C4-2B (cell line): ENCODE measurements around the gene TRIM8.

Experiments used
- H3K27ac ChIP-seq: fragments of 450-650 bp; 2 replicates; pipeline ENCODE4 v1.5.1; 2017
- ZFX ChIP-seq: fragments of 450-650 bp; IDR thresholded peaks from 2 replicates; pipeline ENCODE4 v1.6.1; 2017
- TF ChIP-seq, protein P1 (sequence below): fragments of 450-650 bp; conservative IDR thresholded peaks from 2 replicates; pipeline ENCODE4 v1.5.1; 2017; ENCODE audit warnings: mild to moderate bottlenecking

Gene TRIM8

DNA sequence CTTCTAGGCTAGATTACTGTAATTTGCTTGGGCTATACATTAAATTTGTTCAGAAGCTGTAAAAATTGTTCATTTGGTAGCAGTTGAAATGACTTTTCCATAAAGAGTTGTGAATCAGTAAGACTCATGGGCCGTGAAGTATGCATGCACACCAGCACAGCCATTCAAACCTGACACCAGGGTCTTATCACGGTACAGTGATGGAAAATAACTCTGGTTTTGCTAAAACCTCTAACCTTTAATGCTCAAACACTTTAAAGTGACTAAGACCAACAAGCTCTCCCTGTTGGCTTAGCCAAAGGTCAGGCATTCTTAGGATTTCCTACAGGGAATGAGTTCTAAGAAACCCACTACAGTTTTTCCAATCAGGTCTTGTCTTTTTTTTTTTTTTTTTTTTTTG, 58.5 kb downstream of the TRIM8 start:
- H3K27ac ChIP-seq: no peak overlapping the region
- TF ChIP-seq ZFX: no peak
- TF ChIP-seq, protein P1, sequence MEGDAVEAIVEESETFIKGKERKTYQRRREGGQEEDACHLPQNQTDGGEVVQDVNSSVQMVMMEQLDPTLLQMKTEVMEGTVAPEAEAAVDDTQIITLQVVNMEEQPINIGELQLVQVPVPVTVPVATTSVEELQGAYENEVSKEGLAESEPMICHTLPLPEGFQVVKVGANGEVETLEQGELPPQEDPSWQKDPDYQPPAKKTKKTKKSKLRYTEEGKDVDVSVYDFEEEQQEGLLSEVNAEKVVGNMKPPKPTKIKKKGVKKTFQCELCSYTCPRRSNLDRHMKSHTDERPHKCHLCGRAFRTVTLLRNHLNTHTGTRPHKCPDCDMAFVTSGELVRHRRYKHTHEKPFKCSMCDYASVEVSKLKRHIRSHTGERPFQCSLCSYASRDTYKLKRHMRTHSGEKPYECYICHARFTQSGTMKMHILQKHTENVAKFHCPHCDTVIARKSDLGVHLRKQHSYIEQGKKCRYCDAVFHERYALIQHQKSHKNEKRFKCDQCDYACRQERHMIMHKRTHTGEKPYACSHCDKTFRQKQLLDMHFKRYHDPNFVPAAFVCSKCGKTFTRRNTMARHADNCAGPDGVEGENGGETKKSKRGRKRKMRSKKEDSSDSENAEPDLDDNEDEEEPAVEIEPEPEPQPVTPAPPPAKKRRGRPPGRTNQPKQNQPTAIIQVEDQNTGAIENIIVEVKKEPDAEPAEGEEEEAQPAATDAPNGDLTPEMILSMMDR: no peak

GRCh38 chr10:102704915-102705314, 60.6 kb downstream of the TRIM8 start:
- no peak for TF ChIP-seq ZFX
- TF ChIP-seq, protein P1: no peak
- no peak overlapping the region for H3K27ac ChIP-seq

DNA sequence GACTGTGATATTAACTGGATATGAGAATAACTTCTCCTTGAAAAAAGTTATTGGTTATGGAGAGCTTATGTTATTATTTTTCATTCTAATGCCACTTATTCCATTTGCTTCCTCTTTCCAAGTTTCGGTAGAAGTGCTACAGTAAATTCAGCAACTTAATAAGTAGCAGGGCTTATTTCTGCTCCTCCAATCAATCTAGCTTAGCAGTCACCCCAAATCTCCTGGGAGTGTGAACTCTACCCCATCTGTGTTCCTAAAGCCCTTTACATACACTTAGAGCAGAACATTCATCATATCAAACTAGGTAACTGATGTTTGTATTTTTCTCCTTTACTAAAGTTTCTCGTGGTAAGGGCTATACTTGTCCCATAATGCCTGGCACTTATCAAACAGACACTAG, 61.3 kb downstream of the TRIM8 start:
- no peak overlapping the region for H3K27ac ChIP-seq
- TF ChIP-seq, protein P1: no peak
- TF ChIP-seq ZFX: no peak
